SJCRH30 (cell line): ENCODE measurements around the gene FSHR. TPM values are rescaled to one million over a fixed set of nuclear protein-coding genes. Genes with fewer than 3 reads are reported as not detected.

Experiments used
- DNase-seq, 2 experiments: peaks; one replicate each; pipeline ENCODE4 v3.0.0-alpha.2; 2015 to 2020
- H3K27ac ChIP-seq: fragments of 250-450 bp; sonication (Bioruptor Pico); 2 replicates; pipeline ENCODE4 v1.5.1; 2020; ENCODE audit warnings: mild to moderate bottlenecking, moderate library complexity
- H3K27me3 ChIP-seq: fragments of 250-450 bp; sonication (Bioruptor Pico); 2 replicates; pipeline ENCODE4 v1.5.1; 2020; ENCODE audit warnings: mild to moderate bottlenecking, moderate library complexity
- H3K36me3 ChIP-seq: fragments of 250-450 bp; sonication (Bioruptor Pico); 2 replicates; pipeline ENCODE4 v1.5.1; 2020; ENCODE audit warnings: mild to moderate bottlenecking, moderate library complexity
- H3K4me1 ChIP-seq: fragments of 250-450 bp; sonication (Bioruptor Pico); 2 replicates; pipeline ENCODE4 v1.5.1; 2020; ENCODE audit warnings: mild to moderate bottlenecking, moderate library complexity
- H3K4me3 ChIP-seq: fragments of 250-450 bp; sonication (Bioruptor Pico); 2 replicates; pipeline ENCODE4 v1.5.1; 2020; ENCODE audit warnings: mild to moderate bottlenecking, moderate library complexity
- H3K9me3 ChIP-seq: fragments of 250-450 bp; sonication (Bioruptor Pico); replicated peaks from 2 replicates; pipeline ENCODE4 v1.5.1; 2020; ENCODE audit warnings: mild to moderate bottlenecking, moderate library complexity
- total RNA-seq: library from RNA; depleted of rRNA; stranded (reverse); fragments of >200 nt; shearing (Covaris generic); gene quantifications from 2 replicates; pipeline ENCODE4 v1.2.3, GENCODE V29; 2014; rRNA removed

FSHR gene
- not detected in 2 replicates for total RNA-seq

GRCh38 chr2:49154140-49154539, at the start of gene FSHR:
Gene FSHR (minus strand): TSS chr2:49154515. CDS start chr2:49154417, 98 bp downstream.
- Histone ChIP-seq H3K9me3 (no peaks in the 10 kb centered on the region), H3K4me3 (no peak within 1 kb of the TSS), H3K4me1 (no peaks in the 10 kb centered on the region), H3K36me3 (no peaks in the 10 kb centered on the region), H3K27ac (no peak within 1 kb of the TSS), H3K27me3 (no peaks in the 10 kb centered on the region)
- DNase-seq: no peak

- H3K27me3 ChIP-seq: peaks cover 14% of the 10 kb centered on the region
- H3K4me3 ChIP-seq: no peak overlapping the region
- no peaks in the 10 kb centered on the region for H3K9me3 ChIP-seq
- DNase-seq: no peak
- no peak overlapping the region for H3K27ac ChIP-seq
- H3K4me1 ChIP-seq: no peaks in the 10 kb centered on the region
- no peaks in the 10 kb centered on the region for H3K36me3 ChIP-seq
These were observed 45.0 kb upstream of the FSHR start for GRCh38 chr2:49199266-49199665.

- no peaks in the 10 kb centered on the region for H3K9me3 ChIP-seq
- DNase-seq: no peak
- H3K27ac ChIP-seq: no peak overlapping the region
- H3K36me3 ChIP-seq: no peaks in the 10 kb centered on the region
- no peaks in the 10 kb centered on the region for H3K4me1 ChIP-seq
- H3K4me3 ChIP-seq: no peak overlapping the region
- peaks cover 14% of the 10 kb centered on the region for H3K27me3 ChIP-seq
These were observed 40.4 kb upstream of the FSHR start for GRCh38 chr2:49194701-49195100.

- Histone ChIP-seq H3K9me3 (no peaks in the 10 kb centered on the region), H3K4me3 (no peak overlapping the region), H3K27me3 (peaks cover 17% of the 10 kb centered on the region; the same call in 1 of the 2 replicates), H3K4me1 (no peaks in the 10 kb centered on the region), H3K27ac (no peak overlapping the region), H3K36me3 (no peaks in the 10 kb centered on the region)
- no peak for DNase-seq
These were observed 37.7 kb upstream of the FSHR start for GRCh38 chr2:49192036-49192435.

- no peaks in the 10 kb centered on the region for H3K36me3 ChIP-seq
- no peak for DNase-seq
- H3K4me1 ChIP-seq: no peaks in the 10 kb centered on the region
- H3K9me3 ChIP-seq: no peaks in the 10 kb centered on the region
- H3K27me3 ChIP-seq: peaks cover 9% of the 10 kb centered on the region; the same call in 1 of the 2 replicates
- no peak overlapping the region for H3K27ac ChIP-seq
- no peak overlapping the region for H3K4me3 ChIP-seq
These were observed 35.4 kb upstream of the FSHR start for GRCh38 chr2:49189512-49190225.

GRCh38 chr2:49186050-49186648, 31.8 kb upstream of the FSHR start:
- no peak for DNase-seq
- no peaks in the 10 kb centered on the region for H3K4me1 ChIP-seq

GRCh38 chr2:49178656-49179055, 24.3 kb upstream of the FSHR start:
- Histone ChIP-seq H3K27me3 (no peaks in the 10 kb centered on the region), H3K27ac (no peak overlapping the region), H3K4me3 (no peak overlapping the region), H3K9me3 (no peaks in the 10 kb centered on the region), H3K36me3 (no peaks in the 10 kb centered on the region), H3K4me1 (0 out of 2 replicates have a peak, but pooled peaks cover 3% of the 10 kb centered on the region)
- no peak for DNase-seq

More at GRCh38 chr2:49186050-49186648, 31.8 kb upstream of the FSHR start:
- Histone ChIP-seq H3K9me3 (no peaks in the 10 kb centered on the region), H3K27me3 (peaks cover 9% of the 10 kb centered on the region; the same call in 1 of the 2 replicates), H3K4me3 (no peak overlapping the region), H3K36me3 (no peaks in the 10 kb centered on the region), H3K27ac (no peak overlapping the region)

GRCh38 chr2:49177194-49177593, 22.9 kb upstream of the FSHR start:
- Histone ChIP-seq H3K9me3 (no peaks in the 10 kb centered on the region), H3K36me3 (no peaks in the 10 kb centered on the region), H3K4me1 (0 out of 2 replicates have a peak, but pooled peaks cover 3% of the 10 kb centered on the region), H3K4me3 (no peak overlapping the region), H3K27me3 (no peaks in the 10 kb centered on the region), H3K27ac (no peak overlapping the region)
- DNase-seq: no peak

- no peaks in the 10 kb centered on the region for H3K36me3 ChIP-seq
- H3K4me3 ChIP-seq: no peak overlapping the region
- peak overlapping the region; percentile 38; the same call in 1 of the 2 replicates for H3K27ac ChIP-seq
- H3K4me1 ChIP-seq: 0 out of 2 replicates have a peak, but pooled peaks cover 3% of the 10 kb centered on the region
- H3K27me3 ChIP-seq: no peaks in the 10 kb centered on the region
- DNase-seq: peak; percentile 67 to 70
- no peaks in the 10 kb centered on the region for H3K9me3 ChIP-seq
These were observed 21.5 kb upstream of the FSHR start for GRCh38 chr2:49175831-49176230.

GRCh38 chr2:49174750-49175149, 20.4 kb upstream of the FSHR start:
- Histone ChIP-seq H3K27ac (no peak overlapping the region), H3K4me1 (0 out of 2 replicates have a peak, but pooled peaks cover 3% of the 10 kb centered on the region), H3K9me3 (no peaks in the 10 kb centered on the region), H3K36me3 (no peaks in the 10 kb centered on the region), H3K27me3 (no peaks in the 10 kb centered on the region), H3K4me3 (no peak overlapping the region)
- DNase-seq: no peak

- DNase-seq: peak in 1 of 2 experiments; percentile 34
- Histone ChIP-seq H3K36me3 (no peaks in the 10 kb centered on the region), H3K27ac (no peak overlapping the region), H3K9me3 (no peaks in the 10 kb centered on the region), H3K27me3 (no peaks in the 10 kb centered on the region), H3K4me3 (no peak overlapping the region), H3K4me1 (no peaks in the 10 kb centered on the region; the same call in none of the 2 replicates)
These were observed 12.8 kb upstream of the FSHR start for GRCh38 chr2:49167131-49167530.

- Histone ChIP-seq H3K9me3 (no peaks in the 10 kb centered on the region), H3K36me3 (no peaks in the 10 kb centered on the region), H3K27me3 (no peaks in the 10 kb centered on the region), H3K27ac (no peak overlapping the region), H3K4me1 (no peaks in the 10 kb centered on the region; the same call in none of the 2 replicates), H3K4me3 (no peak overlapping the region)
- no peak for DNase-seq
These were observed 11.3 kb upstream of the FSHR start for GRCh38 chr2:49165662-49166061.

- Histone ChIP-seq H3K9me3 (no peaks in the 10 kb centered on the region), H3K27me3 (no peaks in the 10 kb centered on the region), H3K27ac (no peak overlapping the region), H3K4me1 (no peaks in the 10 kb centered on the region; the same call in none of the 2 replicates), H3K36me3 (no peaks in the 10 kb centered on the region), H3K4me3 (no peak overlapping the region)
- DNase-seq: no peak
These were observed 10.4 kb upstream of the FSHR start for GRCh38 chr2:49164729-49165128.

GRCh38 chr2:49162151-49162550, 7.8 kb upstream of the FSHR start:
- Histone ChIP-seq H3K27ac (no peak overlapping the region), H3K9me3 (no peaks in the 10 kb centered on the region), H3K36me3 (no peaks in the 10 kb centered on the region), H3K4me3 (no peak overlapping the region), H3K27me3 (no peaks in the 10 kb centered on the region), H3K4me1 (no peaks in the 10 kb centered on the region; the same call in 1 of the 2 replicates)
- peak; percentile 27 to 31 for DNase-seq

- no peak for DNase-seq
- Histone ChIP-seq H3K4me1 (no peaks in the 10 kb centered on the region), H3K27ac (no peak overlapping the region), H3K27me3 (no peaks in the 10 kb centered on the region), H3K4me3 (no peak overlapping the region), H3K36me3 (no peaks in the 10 kb centered on the region), H3K9me3 (no peaks in the 10 kb centered on the region)
These were observed 576 bp upstream of the FSHR start for GRCh38 chr2:49154891-49155290.
